Activated CD4-positive, CD25-positive, alpha-beta regulatory T cell treated with anti-CD3 and anti-CD28 coated beads, Interleukin-2, amount 50 U/mL, for 72 hours (primary cell): Measurements from ENCODE around the gene MCF2L2.

ENCODE experiments used
- DNase-seq: peaks from one replicate; pipeline ENCODE4 v3.0.0; 2021

Gene MCF2L2

DNA sequence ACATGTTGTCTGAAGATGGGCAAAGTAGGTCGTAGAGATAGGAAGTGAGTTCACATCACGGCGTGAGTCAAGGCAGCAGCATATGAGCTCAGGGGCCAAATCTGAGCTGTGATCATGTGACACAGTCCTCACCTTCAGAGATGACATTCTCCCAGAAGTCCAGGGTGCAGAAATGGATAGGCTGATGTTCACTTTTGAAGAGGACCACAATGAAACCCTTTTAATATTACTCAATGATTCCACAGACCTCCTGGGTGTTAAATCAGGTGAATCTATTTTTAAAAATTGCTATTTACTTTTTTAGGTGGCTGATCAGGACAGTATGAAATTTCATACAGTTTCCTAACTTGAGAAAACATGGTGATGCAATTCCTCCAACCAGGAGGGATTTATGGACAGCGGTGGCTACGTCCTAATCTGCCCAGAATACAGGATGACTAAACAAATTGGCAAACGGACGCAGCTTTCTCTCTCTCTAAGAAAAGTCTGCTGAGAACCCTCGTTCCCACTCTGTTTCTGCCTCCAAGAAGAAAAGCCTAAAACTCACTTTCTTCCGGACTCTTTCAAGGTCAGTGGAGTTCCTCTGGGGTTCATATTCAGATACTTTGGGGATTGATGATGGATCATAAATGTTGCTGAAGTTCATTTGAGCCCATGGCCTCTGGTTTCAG is 141.0 kb downstream of the MCF2L2 start:
- no peak for DNase-seq

DNA sequence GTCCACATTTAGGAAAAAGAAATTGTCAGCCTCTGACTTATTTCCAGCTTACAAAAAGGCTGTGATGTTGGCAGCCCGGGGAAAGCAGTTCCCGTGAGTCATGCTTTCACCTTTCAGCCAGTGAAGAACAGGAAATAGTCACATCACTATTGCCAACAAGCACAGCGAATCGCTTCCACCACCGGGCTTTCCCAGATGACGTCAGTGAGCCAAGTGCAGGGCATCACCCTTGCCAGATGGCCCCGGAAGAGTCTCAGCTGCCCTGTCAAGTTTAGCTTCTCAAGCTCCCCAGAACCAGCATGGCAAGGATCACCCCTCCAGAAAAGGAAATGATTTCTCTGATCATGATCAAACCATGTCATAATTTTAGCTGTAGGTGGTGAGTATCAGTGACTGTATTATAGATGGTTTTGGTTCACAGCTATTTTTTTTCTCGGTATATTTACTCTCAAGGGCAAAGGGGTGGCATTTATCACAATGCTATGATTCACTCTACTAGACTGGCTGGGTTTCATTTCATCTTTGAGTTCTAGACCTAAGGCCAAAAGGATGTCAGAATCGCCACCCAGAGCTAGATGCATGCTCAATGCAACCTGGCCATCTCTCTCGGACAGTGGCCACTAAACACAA is 142.5 kb downstream of the MCF2L2 start:
- peak; percentile 80 for DNase-seq

DNA sequence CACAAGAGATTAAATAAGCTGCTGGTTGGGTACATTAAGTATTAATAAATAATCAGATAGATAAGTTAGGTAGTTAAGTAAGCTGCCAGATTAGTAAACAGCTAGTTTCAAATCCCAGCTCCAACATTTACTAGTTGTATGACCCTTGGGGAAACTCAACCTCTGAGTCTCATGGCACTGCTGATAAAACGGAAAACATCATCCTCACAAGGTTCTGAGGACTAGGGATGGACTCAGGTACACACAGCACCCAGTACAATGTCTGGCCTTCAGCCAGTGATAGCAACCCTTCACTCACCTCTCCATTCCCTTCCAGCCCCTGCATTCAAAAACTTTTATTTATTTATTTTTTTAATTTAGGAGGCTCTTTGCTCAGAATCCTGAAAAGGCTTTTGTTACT is 143.1 kb downstream of the MCF2L2 start:
- DNase-seq: no peak

DNA sequence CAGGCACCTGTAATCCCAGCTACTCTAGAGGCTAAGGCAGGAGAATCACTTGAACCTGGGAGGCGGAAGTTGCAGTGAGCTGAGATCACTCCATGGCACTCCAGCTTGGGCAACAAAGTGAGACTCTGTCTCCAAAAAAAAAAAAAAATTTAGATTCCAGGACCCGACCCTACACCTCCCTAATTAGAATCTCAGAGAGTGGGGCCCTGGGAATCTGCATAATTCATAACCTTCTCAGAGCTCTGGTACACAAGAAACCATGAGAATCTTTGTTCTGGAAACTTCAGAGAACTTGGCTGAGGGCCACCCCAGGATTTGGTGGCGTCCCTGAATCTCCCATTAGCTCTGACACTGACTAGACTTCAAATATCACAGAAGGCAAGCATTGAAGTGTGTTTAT is 143.8 kb downstream of the MCF2L2 start:
- no peak for DNase-seq

DNA sequence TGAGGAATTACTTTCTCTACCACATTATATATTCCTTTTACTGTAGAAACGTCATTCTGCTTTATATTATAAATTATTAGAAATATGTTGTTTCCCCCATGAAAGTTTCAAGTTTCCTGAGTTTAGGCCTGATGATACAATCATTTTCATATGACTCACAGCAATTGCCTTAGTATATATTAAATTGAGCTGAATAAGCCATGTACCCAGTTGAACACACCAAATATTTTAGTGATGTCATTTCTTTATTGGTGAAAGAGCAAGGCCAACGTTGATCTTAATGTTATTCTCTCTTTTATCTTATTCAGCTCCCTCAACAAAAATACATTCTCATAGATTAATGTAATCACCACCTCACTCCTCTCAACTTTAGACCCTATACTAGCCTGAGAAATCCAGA is 144.5 kb downstream of the MCF2L2 start:
- DNase-seq: no peak

- DNase-seq: no peak
Observed at GRCh38 chr3:183281126-183281797, 147.2 kb downstream of the MCF2L2 start.

DNA sequence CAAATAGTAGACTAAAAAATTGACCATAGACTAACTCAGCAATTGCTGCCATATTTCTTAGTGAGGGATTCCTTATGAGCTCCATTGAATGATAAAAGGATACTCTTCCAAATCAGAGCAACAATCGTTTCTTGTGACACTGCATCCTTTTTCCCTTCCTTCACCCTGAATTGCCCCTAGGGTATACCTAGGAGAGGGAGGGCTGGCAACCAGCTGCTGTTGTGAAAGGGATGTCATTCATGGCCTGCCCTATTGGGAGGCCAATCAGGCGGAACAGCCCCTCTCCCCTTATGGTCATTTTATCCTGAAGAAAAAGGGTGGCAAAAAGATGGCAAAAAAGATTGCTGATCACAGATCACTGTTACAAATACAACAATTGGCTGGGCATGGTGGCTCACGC is 149.0 kb downstream of the MCF2L2 start:
- DNase-seq: no peak

- no peak for DNase-seq
Observed at GRCh38 chr3:183278479-183279088, 149.8 kb downstream of the MCF2L2 start.

DNA sequence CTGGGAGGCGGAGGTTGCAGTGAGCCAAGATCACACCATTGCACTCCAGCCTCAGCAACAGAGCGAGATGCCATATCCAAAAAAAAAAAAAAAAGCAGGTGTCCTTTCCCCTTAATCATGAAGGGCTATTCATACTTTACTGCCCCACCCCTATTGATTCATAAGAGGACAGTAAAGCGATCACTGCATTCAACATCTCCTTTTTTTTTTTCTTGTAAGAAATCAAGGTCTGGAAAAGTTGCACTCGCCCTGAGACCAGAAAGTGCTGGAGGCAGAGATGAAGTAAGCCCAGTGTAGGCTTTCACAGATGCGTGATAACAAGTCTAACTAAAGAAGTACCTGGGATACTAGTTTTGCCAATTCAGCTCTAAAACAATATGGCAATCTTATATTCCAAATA is 151.2 kb downstream of the MCF2L2 start:
- no peak for DNase-seq

GRCh38 chr3:183275937-183276336 is 152.5 kb downstream of the MCF2L2 start:
- no peak for DNase-seq

DNA sequence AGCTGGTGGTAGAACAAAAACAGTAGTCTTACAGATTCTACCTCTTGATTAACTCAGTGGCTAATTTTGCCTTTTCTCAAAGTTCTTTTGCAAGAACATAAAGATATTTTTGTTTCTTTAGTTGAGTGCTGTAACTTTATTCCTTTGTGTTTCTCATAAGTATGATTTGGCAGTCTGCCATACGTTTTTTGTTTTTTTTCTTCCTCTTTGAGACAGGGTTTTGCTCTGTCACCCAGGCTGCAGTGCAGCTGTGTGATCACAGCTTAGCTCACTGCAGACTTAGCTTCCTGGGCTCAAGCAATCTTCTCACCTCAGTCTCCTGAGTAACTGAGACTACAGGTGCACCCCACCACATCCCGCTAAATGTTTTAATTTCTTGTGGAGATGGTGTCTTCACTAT is 153.0 kb downstream of the MCF2L2 start:
- no peak for DNase-seq

DNA sequence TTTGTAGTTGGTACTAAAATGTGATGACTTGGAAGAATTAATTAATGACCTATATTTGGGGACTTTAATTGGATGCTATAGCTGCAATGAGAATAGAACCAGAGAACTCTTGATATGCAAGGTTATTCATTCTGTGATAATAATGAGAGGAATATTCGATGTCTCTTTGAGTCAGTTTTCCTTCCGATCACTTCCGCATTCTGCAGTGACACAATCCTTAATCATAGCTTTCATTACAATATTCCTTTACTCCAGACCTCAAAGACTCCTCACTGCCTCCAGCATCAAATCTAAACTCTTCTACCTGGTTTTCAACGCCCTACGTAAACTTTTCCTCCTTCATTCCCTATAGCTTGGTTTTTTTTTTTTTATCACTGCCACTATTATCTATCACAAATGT is 153.8 kb downstream of the MCF2L2 start:
- no peak for DNase-seq

DNA sequence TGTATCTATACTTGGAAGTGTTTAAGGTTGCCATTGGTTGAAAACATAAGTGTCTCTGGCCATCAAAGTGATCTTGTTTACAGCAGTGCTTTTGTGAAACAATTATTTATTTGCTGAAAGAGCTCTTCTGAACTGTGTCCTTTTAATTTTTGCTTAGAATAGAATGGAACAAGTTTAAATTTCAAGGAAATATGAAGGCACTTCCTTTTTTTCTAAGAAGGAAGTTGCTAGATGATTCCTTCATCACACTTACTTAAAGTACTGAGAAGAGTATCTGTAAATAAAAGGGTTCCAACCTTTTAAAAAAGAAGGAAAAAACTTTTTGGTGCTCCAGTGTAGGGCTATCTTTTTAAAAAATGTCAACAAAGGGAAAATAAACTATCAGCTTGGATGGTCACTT is 155.6 kb downstream of the MCF2L2 start:
- no peak for DNase-seq

GRCh38 chr3:183272142-183272541 is 156.3 kb downstream of the MCF2L2 start:
- DNase-seq: no peak

- no peak for DNase-seq
Observed at GRCh38 chr3:183270344-183270743, 158.1 kb downstream of the MCF2L2 start.

- DNase-seq: no peak
Observed at GRCh38 chr3:183269345-183269744, 159.1 kb downstream of the MCF2L2 start.

DNA sequence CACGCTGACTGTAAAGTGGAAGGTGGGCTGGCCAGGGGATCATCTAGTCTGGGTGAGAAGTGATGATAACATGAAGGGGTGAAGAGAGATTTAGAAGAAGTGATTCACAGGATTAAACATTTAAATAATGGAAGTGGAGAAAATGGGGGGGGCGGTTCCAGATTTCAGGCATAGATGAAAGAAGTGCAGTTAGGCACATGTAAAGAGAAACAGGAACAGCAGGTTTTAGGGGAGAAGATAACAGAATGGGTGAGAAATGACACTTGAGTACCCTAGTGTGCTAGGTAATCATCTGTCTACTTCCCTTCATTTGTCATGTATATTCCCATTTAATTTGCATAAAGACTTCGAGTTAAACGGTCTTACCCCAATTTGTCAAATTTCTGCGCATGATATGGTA is 160.1 kb downstream of the MCF2L2 start:
- DNase-seq: no peak

GRCh38 chr3:183267140-183267539 is 161.3 kb downstream of the MCF2L2 start:
- no peak for DNase-seq

- no peak for DNase-seq
Observed at GRCh38 chr3:183266454-183266853, 162.0 kb downstream of the MCF2L2 start.

DNA sequence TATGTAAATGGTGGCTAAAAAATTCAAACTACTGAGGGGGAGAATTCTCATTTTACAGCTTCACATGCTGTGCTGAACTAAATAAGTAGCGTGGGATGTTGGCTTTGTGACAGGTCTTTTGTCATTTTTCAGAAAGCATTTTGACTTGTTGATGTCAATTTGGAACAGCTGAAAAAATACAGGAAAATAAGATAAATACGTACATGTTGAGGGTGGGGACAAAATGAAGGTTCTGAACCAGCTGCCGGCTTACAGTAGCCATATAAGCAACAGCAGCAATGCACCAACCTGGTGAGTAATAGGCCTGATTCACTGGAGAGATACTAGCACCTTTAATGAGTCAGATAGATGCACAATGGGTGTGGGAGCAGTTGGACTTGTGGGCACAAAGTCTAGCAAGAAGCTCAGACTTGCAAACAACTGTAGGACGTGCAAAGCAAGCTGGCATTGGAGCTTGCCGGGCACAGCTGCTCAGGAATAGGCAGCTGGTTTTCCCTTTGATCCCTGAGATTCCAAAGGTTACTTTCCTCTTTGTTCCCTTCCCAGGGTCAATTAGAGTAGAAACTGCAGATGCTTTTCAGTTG is 162.5 kb downstream of the MCF2L2 start:
- no peak for DNase-seq

GRCh38 chr3:183265157-183265642 is 163.2 kb downstream of the MCF2L2 start:
- DNase-seq: no peak

DNA sequence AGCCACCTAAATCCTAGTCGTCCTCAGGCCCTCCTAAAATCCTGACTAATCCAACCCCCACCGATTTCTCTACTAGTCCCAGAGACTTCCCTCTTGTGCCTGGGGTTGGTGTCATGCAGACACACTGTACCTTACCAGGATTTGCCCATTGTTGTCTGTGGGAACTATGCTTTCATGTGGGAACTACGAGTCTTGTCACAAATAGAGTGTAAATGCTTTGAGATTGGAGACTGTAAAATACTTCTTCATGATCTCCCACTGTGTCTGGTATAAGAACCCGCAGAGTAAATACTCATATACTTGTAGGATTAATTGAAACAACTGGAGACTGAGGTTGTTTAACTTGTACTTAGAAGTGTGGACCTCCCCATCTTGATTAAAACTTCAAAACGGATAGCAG is 164.2 kb downstream of the MCF2L2 start:
- no peak for DNase-seq

DNA sequence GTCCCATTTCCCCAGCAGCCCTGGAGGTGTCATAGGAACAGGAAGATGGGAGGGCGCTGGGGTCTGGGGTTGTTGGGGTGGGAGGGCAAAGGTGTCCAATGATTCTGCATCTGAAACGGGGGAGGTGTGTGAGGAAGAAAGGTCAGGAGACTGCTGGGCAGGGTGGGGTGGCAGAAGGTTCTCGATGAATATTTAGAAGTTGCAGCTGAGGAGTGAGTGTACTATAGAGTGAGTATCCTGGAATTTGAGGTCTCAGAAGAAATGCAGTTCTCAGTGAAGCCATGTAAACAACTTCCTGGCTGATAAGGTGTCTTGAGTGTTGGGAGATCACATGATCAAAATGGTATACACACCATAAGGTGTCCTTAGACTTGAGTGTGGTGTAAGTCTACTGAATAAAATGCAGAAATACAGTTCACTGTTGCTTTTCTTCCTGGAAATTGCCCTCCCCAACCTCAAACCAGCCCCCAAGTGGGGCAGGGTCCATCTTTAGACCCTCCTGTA is 165.5 kb downstream of the MCF2L2 start:
- DNase-seq: no peak
